Activated CD4-positive, alpha-beta T cell treated with anti-CD3 and anti-CD28 coated beads, Interleukin-2, amount 10 ng/mL, durations not matched to agents 24 days and 14 days (primary cell): Measurements from ENCODE around the gene EPHB1. TPM values are rescaled to one million over a fixed set of nuclear protein-coding genes. Genes with fewer than 3 reads are reported as not detected.
A peak's percentile ranks its signal among the peaks of the same experiment; 100 is the strongest.
"Not testable (repeated sequence)": the region's sequence is repeated elsewhere in the genome, so short reads cannot be mapped to it uniquely, and the experiment has no call there.

ENCODE experiments used
- DNase-seq: peaks from one replicate; pipeline ENCODE4 v3.0.0; 2022
- H3K27ac Mint-ChIP-seq: one replicate; pipeline ENCODE4 v1.8.0; 2022; ENCODE audit warnings: mild to moderate bottlenecking, mixed read lengths
- H3K27me3 Mint-ChIP-seq: one replicate; pipeline ENCODE4 v1.8.0; 2022; ENCODE audit warnings: mixed read lengths
- H3K36me3 Mint-ChIP-seq: one replicate; pipeline ENCODE4 v1.8.0; 2022; ENCODE audit warnings: low read depth, mild to moderate bottlenecking, mixed read lengths
- H3K4me1 Mint-ChIP-seq: one replicate; pipeline ENCODE4 v1.8.0; 2021; ENCODE audit warnings: mixed read lengths
- H3K4me3 Mint-ChIP-seq: one replicate; pipeline ENCODE4 v1.8.0; 2022; ENCODE audit warnings: mild to moderate bottlenecking, moderate library complexity, mixed read lengths
- H3K9me3 Mint-ChIP-seq: one replicate; pipeline ENCODE4 v1.8.0; 2021; ENCODE audit warnings: mixed read lengths
- intact Hi-C: fragments of 100-400 bp; cut with micrococcal nuclease; formaldehyde crosslinking; loops from one replicate; pipeline ENCODE4 v1.15.1; 2023
- total RNA-seq: library from RNA; stranded (reverse); gene quantifications from 2 replicates; pipeline ENCODE4 v1.2.3, GENCODE V29; 2022

Gene EPHB1
- total RNA-seq, 1 donor from 2014 or later, result 1.6 TPM

GRCh38 chr3:135099734-135100355, 304.8 kb downstream of the EPHB1 start:
- H3K36me3 Mint-ChIP-seq, result no peaks in the 10 kb centered on the region
- H3K27me3 Mint-ChIP-seq, result no peaks in the 10 kb centered on the region
- intact Hi-C loops, result no loop called here
- no peak overlapping the region for H3K4me3 Mint-ChIP-seq
- DNase-seq, result no peak
- H3K27ac Mint-ChIP-seq, result no peak overlapping the region
- no peaks in the 10 kb centered on the region for H3K4me1 Mint-ChIP-seq
- no peaks in the 10 kb centered on the region for H3K9me3 Mint-ChIP-seq

GRCh38 chr3:135100366-135100765, 305.3 kb downstream of the EPHB1 start:
- H3K4me1 Mint-ChIP-seq, result no peaks in the 10 kb centered on the region
- H3K27me3 Mint-ChIP-seq, result no peaks in the 10 kb centered on the region
- no peak overlapping the region for H3K4me3 Mint-ChIP-seq
- H3K9me3 Mint-ChIP-seq, result no peaks in the 10 kb centered on the region
- intact Hi-C loops, result no loop called here
- H3K36me3 Mint-ChIP-seq, result no peaks in the 10 kb centered on the region
- DNase-seq, result no peak
- no peak overlapping the region for H3K27ac Mint-ChIP-seq

DNA sequence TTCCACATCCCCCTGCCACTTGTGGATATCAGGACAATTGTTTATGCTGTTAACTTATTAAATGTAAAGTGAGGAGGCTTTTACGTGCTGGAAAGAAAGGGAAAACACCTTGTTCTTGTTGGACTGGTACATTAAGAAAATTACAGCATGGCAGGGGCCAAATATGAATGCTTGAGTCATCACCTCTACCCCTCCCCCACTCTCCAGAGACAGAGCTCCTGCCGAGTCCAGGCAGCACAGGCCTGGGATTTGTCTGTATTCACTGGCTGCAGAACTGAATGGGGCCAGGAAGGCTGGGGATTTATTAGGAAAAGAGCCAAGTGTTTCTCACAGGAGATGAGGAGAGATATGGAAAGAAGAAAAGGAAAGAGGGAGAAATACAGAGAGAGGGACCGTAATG, 308.9 kb downstream of the EPHB1 start:
- Mint-ChIP-seq H3K36me3 (no peaks in the 10 kb centered on the region), H3K27ac (no peak overlapping the region), H3K9me3 (no peaks in the 10 kb centered on the region), H3K4me1 (no peaks in the 10 kb centered on the region), H3K27me3 (no peaks in the 10 kb centered on the region), H3K4me3 (no peak overlapping the region)
- intact Hi-C loops, result no loop called here
- DNase-seq, result no peak

GRCh38 chr3:135106445-135106844, 311.4 kb downstream of the EPHB1 start:
- H3K4me3 Mint-ChIP-seq, result no peak overlapping the region
- DNase-seq, result peak; percentile 63
- H3K9me3 Mint-ChIP-seq, result no peaks in the 10 kb centered on the region
- no peaks in the 10 kb centered on the region for H3K27me3 Mint-ChIP-seq
- no peaks in the 10 kb centered on the region for H3K36me3 Mint-ChIP-seq
- H3K27ac Mint-ChIP-seq, result no peak overlapping the region
- intact Hi-C loops, result no loop called here
- H3K4me1 Mint-ChIP-seq, result no peaks in the 10 kb centered on the region

DNA sequence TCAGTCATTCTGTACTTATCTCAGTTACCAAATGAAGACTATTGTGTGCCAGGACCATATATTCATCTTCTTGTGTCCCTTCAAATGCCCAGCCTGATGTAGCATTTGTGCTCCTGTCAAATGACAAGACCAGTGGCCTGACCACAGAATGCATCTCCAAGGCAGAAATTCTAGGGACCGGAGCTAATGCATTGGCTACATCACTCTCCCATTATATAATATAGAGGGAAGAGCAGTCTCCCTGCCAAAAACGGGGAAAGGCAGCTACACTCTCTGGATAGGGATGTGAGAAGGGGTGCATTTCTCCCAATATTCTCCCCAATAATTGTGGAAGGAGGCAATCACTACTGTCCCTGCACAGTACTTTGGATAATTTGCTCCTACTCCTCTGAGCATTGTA, 312.0 kb downstream of the EPHB1 start:
- no peak for DNase-seq
- no peak overlapping the region for H3K4me3 Mint-ChIP-seq
- H3K27me3 Mint-ChIP-seq, result no peaks in the 10 kb centered on the region
- no peaks in the 10 kb centered on the region for H3K9me3 Mint-ChIP-seq
- no peaks in the 10 kb centered on the region for H3K36me3 Mint-ChIP-seq
- no peaks in the 10 kb centered on the region for H3K4me1 Mint-ChIP-seq
- no peak overlapping the region for H3K27ac Mint-ChIP-seq
- intact Hi-C loops, result no loop called here

- no peaks in the 10 kb centered on the region for H3K36me3 Mint-ChIP-seq
- H3K4me1 Mint-ChIP-seq, result no peaks in the 10 kb centered on the region
- no peak for DNase-seq
- H3K27me3 Mint-ChIP-seq, result no peaks in the 10 kb centered on the region
- no peaks in the 10 kb centered on the region for H3K9me3 Mint-ChIP-seq
- H3K27ac Mint-ChIP-seq, result no peak overlapping the region
- no peak overlapping the region for H3K4me3 Mint-ChIP-seq
- intact Hi-C loops, result no loop called here
Observed at GRCh38 chr3:135109681-135110080, 314.6 kb downstream of the EPHB1 start.

DNA sequence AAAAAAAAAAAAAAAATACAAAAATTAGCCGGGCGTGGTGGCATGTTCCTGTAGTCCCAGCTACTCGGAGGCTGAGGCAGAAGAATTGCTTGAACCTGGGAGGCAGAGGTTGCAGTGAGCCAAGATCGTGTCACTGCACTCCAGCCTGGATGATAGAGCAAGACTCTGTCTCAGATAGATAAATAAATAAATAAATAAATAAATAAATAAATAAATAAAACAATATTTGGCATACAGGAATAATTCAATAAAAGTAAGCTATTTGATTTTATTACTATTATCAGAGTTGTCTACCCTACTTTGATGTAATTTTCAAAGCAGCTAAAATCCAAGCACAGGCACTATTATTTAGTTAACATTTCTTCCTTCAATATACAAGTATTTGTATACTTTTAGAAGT, 319.5 kb downstream of the EPHB1 start:
- H3K4me1 Mint-ChIP-seq, result not testable (repeated sequence)

GRCh38 chr3:135117977-135118376, 322.9 kb downstream of the EPHB1 start:
- no peaks in the 10 kb centered on the region for H3K9me3 Mint-ChIP-seq
- intact Hi-C loops, result no loop called here
- no peaks in the 10 kb centered on the region for H3K36me3 Mint-ChIP-seq
- no peak overlapping the region for H3K27ac Mint-ChIP-seq
- no peak for DNase-seq
- no peaks in the 10 kb centered on the region for H3K4me1 Mint-ChIP-seq
- no peak overlapping the region for H3K4me3 Mint-ChIP-seq
- H3K27me3 Mint-ChIP-seq, result no peaks in the 10 kb centered on the region

More for the DNA sequence above, 319.5 kb downstream of the EPHB1 start:
- H3K4me3 Mint-ChIP-seq, H3K9me3 Mint-ChIP-seq, intact Hi-C loops, DNase-seq, H3K36me3 Mint-ChIP-seq, H3K27ac Mint-ChIP-seq, H3K27me3 Mint-ChIP-seq: not testable (repeated sequence)

DNA sequence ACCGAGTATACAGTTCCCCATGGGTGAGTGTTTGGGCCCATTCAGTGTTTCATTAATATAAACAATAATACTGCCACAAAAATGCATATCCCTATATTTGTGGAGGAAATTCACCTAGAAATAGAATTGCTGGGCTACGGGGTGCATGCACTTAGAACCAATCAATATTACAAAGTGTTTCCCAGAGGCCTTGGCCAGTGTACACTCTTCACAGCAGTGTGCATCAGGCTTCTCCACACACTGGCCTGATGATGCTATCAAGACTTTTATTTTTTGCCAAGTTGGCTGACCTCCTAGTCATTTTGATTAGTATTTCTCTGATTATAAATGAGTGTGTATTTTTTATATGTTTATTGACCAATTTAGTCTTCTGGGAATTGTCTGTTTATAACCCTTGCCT, 323.7 kb downstream of the EPHB1 start:
- Mint-ChIP-seq H3K27ac (no peak overlapping the region), H3K36me3 (no peaks in the 10 kb centered on the region), H3K4me3 (no peak overlapping the region), H3K4me1 (no peaks in the 10 kb centered on the region), H3K9me3 (no peaks in the 10 kb centered on the region), H3K27me3 (no peaks in the 10 kb centered on the region)
- no peak for DNase-seq
- intact Hi-C loops, result no loop called here

- peak; percentile 65 for DNase-seq
- Mint-ChIP-seq H3K9me3 (peaks cover 3% of the 10 kb centered on the region), H3K27me3 (no peaks in the 10 kb centered on the region), H3K27ac (no peak overlapping the region), H3K4me1 (no peaks in the 10 kb centered on the region), H3K4me3 (no peak overlapping the region), H3K36me3 (no peaks in the 10 kb centered on the region)
- intact Hi-C loops, result no loop called here
Observed at GRCh38 chr3:135125171-135125801, 330.2 kb downstream of the EPHB1 start.

- no peaks in the 10 kb centered on the region for H3K27me3 Mint-ChIP-seq
- DNase-seq, result no peak
- intact Hi-C loops, result no loop called here
- H3K9me3 Mint-ChIP-seq, result peaks cover 3% of the 10 kb centered on the region
- no peak overlapping the region for H3K4me3 Mint-ChIP-seq
- no peak overlapping the region for H3K27ac Mint-ChIP-seq
- no peaks in the 10 kb centered on the region for H3K36me3 Mint-ChIP-seq
- no peaks in the 10 kb centered on the region for H3K4me1 Mint-ChIP-seq
Observed at GRCh38 chr3:135127946-135128470, 332.9 kb downstream of the EPHB1 start.

GRCh38 chr3:135128818-135129217, 333.8 kb downstream of the EPHB1 start:
- Mint-ChIP-seq H3K27me3 (no peaks in the 10 kb centered on the region), H3K4me1 (no peaks in the 10 kb centered on the region), H3K4me3 (no peak overlapping the region), H3K27ac (no peak overlapping the region), H3K36me3 (no peaks in the 10 kb centered on the region), H3K9me3 (peaks cover 3% of the 10 kb centered on the region)
- DNase-seq, result no peak
- intact Hi-C loops, result no loop called here

- DNase-seq, result no peak
- H3K4me1 Mint-ChIP-seq, result no peaks in the 10 kb centered on the region
- H3K4me3 Mint-ChIP-seq, result no peak overlapping the region
- H3K27ac Mint-ChIP-seq, result no peak overlapping the region
- no peaks in the 10 kb centered on the region for H3K9me3 Mint-ChIP-seq
- H3K27me3 Mint-ChIP-seq, result no peaks in the 10 kb centered on the region
- intact Hi-C loops, result no loop called here
- no peaks in the 10 kb centered on the region for H3K36me3 Mint-ChIP-seq
Observed at GRCh38 chr3:135131290-135131689, 336.2 kb downstream of the EPHB1 start.

DNA sequence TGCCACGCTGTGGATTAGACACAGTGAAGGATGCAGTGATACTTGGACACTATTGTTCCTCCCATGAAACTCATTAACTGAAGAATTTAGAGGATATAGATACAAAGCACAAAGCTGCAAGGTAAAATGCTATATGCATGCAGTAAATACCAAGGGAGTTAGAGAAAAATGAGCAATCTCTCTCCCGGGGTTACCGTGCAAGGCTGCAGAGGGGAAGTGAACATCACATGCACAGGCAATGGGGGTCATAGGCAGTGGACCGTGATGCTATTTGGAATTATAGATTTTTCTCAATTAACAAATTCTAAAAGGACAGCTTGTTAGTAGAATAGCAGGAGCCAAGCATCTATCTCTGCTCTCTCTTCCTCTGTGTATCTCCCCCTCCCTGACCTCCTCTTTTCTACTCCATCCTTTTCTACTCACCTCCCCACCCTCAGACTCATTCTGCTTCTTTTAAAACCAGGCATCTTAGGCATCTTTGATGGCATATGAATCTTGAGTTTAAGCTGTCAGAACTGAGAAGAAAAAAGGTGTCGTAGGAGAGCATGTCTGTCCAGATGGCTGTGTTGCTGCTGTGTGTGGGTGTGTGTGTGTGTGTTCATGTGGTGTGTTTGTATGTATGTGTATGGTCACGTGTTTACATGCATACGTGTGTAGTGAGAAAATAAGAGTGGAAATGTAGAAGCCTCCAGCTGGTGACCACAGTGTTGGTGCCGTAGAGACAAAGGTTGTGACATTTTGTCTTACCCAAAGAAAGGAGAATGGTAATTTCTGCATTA, 339.0 kb downstream of the EPHB1 start:
- Mint-ChIP-seq H3K27me3 (no peaks in the 10 kb centered on the region), H3K4me3 (no peak overlapping the region), H3K9me3 (no peaks in the 10 kb centered on the region), H3K27ac (no peak overlapping the region), H3K36me3 (no peaks in the 10 kb centered on the region), H3K4me1 (peaks cover 2% of the 10 kb centered on the region)
- intact Hi-C loops, result no loop called here
- no peak for DNase-seq
